ENCODE data around the gene KIF21A. TPM values are rescaled to one million over a fixed set of nuclear protein-coding genes. Genes with fewer than 3 reads are reported as not detected.

The KIF21A gene
- total RNA-seq, 3 donors from 2014 or later: 26.6 to 28.1 (median 27.4) TPM

GRCh38 chr12:39352471-39353017 lies 90.4 kb downstream of the KIF21A start:
- no peak for ATAC-seq
- no peak for TF ChIP-seq CTCF (IDR thresholded peaks at IDR 0.05)
- Histone ChIP-seq H3K4me1 (ENCODE audit: low read depth) (no peaks in the 10 kb centered on the region), H3K36me3 (ENCODE audit: low read depth) (no peaks in the 10 kb centered on the region), H3K4me3 (no peak overlapping the region), H3K9me3 (no peaks in the 10 kb centered on the region)
- intact Hi-C loops (cut with DNase I, micrococcal nuclease): no loop called here
- no peak for DNase-seq

DNA sequence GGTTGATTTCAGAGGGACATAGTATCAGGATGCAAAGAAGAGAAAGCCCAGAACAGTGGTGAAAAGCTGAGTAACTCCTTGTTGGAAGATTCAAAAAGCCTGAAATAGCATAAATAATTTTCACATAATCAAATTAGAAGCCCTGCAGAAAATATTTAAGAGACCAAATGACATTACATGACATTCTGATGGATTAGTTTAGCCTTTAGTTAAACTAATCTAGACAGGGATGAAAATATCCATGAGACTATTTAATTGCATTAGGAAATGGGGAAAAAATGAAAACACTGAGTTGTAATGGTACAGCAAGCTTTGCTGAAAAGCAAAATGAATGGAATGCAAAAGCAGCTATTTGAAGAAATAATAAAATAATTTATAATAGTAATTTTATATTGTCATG lies 91.8 kb downstream of the KIF21A start:
- H3K9me3 ChIP-seq: no peaks in the 10 kb centered on the region
- no peak for TF ChIP-seq CTCF (IDR thresholded peaks at IDR 0.05)
- no peak overlapping the region for H3K4me3 ChIP-seq
- DNase-seq (no peak), ATAC-seq (no peak)
- no peaks in the 10 kb centered on the region for H3K4me1 ChIP-seq (ENCODE audit: low read depth)
- intact Hi-C loops (cut with DNase I, micrococcal nuclease): no loop called here
- H3K36me3 ChIP-seq (ENCODE audit: low read depth): no peaks in the 10 kb centered on the region

DNA sequence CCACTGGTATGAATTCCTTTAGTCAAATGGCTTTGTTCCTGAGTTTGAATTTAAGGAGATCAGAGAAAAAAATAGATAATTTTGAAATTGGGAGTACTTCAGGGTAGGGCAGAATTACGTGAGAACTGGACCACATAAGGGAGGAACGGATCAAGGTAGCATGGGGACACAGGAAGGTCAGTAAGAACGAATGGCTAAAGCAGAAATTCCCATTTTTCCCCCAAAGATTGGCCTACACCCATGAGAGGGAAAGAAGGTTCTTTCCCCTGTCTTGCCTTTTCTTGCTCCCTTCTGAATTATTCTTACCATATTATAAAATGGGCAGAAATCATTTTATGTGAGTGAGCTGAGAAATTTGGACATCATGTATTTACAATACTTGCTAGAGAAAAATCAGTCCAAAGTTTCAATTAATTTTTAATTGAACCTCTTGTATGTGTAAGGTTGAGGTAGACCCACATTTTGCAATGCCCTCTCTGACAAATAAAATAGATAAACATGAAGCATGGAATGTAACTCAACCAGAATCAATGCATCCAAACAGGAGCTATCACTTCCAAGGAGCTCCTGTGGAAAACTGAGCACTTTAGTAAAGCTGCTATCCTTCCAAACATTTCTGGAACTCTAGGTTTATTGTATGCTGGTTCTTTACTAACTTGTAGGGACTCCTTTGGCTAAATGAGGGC lies 93.8 kb downstream of the KIF21A start:
- DNase-seq: no peak
- Histone ChIP-seq H3K4me3 (no peak overlapping the region), H3K4me1 (ENCODE audit: low read depth) (no peaks in the 10 kb centered on the region), H3K9me3 (no peaks in the 10 kb centered on the region), H3K36me3 (ENCODE audit: low read depth) (no peaks in the 10 kb centered on the region)
- no peak for ATAC-seq
- TF ChIP-seq CTCF (IDR thresholded peaks at IDR 0.05): no peak
- intact Hi-C loops (cut with DNase I, micrococcal nuclease): no loop called here

DNA sequence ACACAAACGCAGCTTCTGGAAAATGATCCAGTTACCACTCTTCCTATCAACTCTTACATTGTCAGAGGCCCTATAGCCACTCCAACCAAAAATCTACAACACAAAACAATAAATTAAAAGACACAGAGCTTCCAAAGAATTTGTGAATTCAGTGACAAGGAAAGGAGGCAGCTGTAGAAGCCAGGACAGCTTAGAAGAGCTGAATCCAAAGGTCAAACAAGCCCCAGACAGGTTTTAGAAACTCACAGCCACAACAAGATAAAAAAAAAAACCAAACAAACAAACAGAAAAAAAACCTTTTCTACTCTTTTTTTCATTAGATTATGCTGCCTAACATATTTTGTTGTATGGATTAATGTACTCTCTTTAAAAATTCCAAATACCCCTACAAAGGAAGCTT lies 94.4 kb downstream of the KIF21A start:
- Histone ChIP-seq H3K4me3 (no peak overlapping the region), H3K4me1 (ENCODE audit: low read depth) (no peaks in the 10 kb centered on the region), H3K9me3 (no peaks in the 10 kb centered on the region), H3K36me3 (ENCODE audit: low read depth) (no peaks in the 10 kb centered on the region)
- ATAC-seq (no peak), DNase-seq (no peak)
- intact Hi-C loops (cut with DNase I, micrococcal nuclease): no loop called here
- TF ChIP-seq CTCF (IDR thresholded peaks at IDR 0.05): no peak

GRCh38 chr12:39344926-39345325 lies 98.0 kb downstream of the KIF21A start:
- intact Hi-C loops (cut with DNase I, micrococcal nuclease): no loop called here
- DNase-seq: no peak
- no peak for TF ChIP-seq CTCF (IDR thresholded peaks at IDR 0.05)

More at GRCh38 chr12:39344926-39345325, 98.0 kb downstream of the KIF21A start:
- ATAC-seq: no peak
- Histone ChIP-seq H3K36me3 (ENCODE audit: low read depth) (no peaks in the 10 kb centered on the region), H3K4me3 (no peak overlapping the region), H3K4me1 (ENCODE audit: low read depth) (no peaks in the 10 kb centered on the region), H3K9me3 (no peaks in the 10 kb centered on the region)
